Mesodermal cell (in vitro differentiated cells): ENCODE measurements around the gene RIOK3.

Source experiments
- H3K27ac ChIP-seq: 2 replicates; pipeline ENCODE4 v1.7.0; 2013; ENCODE audit warnings: mild to moderate bottlenecking, low read depth, low read length, moderate library complexity; ENCODE audit not compliant: severe bottlenecking
- H3K36me3 ChIP-seq: 2 replicates; pipeline ENCODE4 v1.7.1; 2013; ENCODE audit warnings: mild to moderate bottlenecking, low read length, moderate library complexity; ENCODE audit not compliant: control insufficient read depth, insufficient read depth
- H3K4me1 ChIP-seq: one replicate; pipeline ENCODE4 v1.7.1; 2013; ENCODE audit warnings: mild to moderate bottlenecking, low read length; ENCODE audit not compliant: insufficient read depth, control insufficient read depth, poor library complexity, severe bottlenecking
- H3K4me3 ChIP-seq: 2 replicates; pipeline ENCODE4 v1.7.0; 2013; ENCODE audit warnings: low read length, control low read depth, mild to moderate bottlenecking; ENCODE audit not compliant: insufficient read depth, poor library complexity, severe bottlenecking; ENCODE audit errors: extremely low read depth
- H3K9me3 ChIP-seq: 2 replicates; pipeline ENCODE4 v1.7.1; 2013; ENCODE audit warnings: mild to moderate bottlenecking, low read length, moderate library complexity; ENCODE audit not compliant: control insufficient read depth
- WGBS, 2 experiments: methylation state at CpG; one replicate each; pipeline ENCODE4 v1.1.5; 2013; ENCODE audit warnings: missing lambda C conversion rate in 2 of 2; ENCODE audit not compliant: insufficient coverage in 2 of 2; 5-methylcytosine and 5-hydroxymethylcytosine counted together

Gene RIOK3

DNA sequence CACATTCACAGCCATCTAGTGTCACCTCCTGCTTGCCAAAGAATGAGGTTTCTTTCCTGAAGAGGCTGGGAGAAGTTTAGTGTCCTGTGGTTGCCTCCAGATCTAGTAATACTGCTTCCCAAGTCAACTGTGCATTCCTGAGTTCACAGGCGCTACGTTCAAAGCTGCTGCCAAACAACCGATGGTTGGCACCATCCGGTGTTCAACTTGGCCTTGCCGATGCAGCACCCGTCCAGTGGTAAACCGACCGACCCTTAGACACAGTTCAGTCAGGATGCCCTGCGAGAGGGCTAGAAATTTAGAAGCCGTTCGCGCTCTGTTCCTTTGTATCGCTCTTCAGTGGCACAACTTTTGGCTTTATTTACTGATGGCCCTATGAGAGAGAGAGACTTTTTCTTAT is 78.8 kb downstream of the RIOK3 start:
- no peaks in the 10 kb centered on the region for H3K9me3 ChIP-seq
- peaks cover 96% of the 10 kb centered on the region for H3K36me3 ChIP-seq
- WGBS, 2 experiments, result 94 to 99% methylated on average over 13 of the region's 13 CpGs
- no peak overlapping the region for H3K4me3 ChIP-seq
- H3K4me1 ChIP-seq, result peaks cover 21% of the 10 kb centered on the region
- no peak overlapping the region for H3K27ac ChIP-seq
